Measurements from ENCODE around the gene THSD4.

DNA sequence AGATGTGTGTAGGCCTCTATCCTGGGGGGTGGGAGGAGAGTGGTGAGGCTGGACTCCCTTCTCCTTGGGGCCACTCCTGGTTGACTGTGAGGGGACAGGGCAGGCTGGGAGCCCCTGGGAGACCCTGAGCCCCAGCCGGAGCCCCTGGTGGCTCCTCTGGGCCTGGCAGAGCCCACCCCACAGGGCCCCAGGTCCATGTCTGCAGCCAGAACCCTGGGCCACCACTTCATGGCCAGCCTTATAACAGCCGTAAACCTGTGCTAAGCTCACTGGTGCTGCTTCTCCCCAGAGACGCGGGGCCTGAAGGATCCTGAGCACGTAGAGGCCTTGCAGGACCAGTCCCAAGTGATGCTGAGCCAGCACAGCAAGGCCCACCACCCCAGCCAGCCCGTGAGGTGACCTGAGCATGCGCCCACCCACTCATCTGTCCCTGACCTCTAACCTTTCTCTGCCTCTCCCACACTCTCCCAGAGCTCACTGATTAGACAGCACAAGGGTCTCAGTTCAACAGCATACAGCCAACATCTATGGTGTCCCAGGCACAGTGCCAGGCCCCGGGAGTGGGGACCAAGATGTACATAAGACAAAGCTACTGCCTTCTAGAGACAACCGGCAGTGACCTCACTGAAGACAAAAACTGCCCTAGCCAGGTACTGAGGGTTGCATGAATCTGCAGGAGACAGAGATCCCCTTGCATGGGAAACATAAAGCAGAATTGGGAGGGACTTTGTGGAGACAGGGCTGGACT lies 698.6 kb downstream of the THSD4 start:
- TF ChIP-seq, protein P1, sequence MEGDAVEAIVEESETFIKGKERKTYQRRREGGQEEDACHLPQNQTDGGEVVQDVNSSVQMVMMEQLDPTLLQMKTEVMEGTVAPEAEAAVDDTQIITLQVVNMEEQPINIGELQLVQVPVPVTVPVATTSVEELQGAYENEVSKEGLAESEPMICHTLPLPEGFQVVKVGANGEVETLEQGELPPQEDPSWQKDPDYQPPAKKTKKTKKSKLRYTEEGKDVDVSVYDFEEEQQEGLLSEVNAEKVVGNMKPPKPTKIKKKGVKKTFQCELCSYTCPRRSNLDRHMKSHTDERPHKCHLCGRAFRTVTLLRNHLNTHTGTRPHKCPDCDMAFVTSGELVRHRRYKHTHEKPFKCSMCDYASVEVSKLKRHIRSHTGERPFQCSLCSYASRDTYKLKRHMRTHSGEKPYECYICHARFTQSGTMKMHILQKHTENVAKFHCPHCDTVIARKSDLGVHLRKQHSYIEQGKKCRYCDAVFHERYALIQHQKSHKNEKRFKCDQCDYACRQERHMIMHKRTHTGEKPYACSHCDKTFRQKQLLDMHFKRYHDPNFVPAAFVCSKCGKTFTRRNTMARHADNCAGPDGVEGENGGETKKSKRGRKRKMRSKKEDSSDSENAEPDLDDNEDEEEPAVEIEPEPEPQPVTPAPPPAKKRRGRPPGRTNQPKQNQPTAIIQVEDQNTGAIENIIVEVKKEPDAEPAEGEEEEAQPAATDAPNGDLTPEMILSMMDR (IDR thresholded peaks at IDR 0.05; ENCODE audit: insufficient read depth, low read depth, low read length): no peak
- no peak for TF ChIP-seq EZH2 (IDR thresholded peaks at IDR 0.05; ENCODE audit: insufficient read depth, low read length)
